Fibroblast of peridontal ligament (primary cell): Measurements from ENCODE around the gene TMEM176A.
"Not testable (repeated sequence)": the region's sequence is repeated elsewhere in the genome, so short reads cannot be mapped to it uniquely, and the experiment has no call there.

Experiments used
- DNase-seq: peaks from one replicate; pipeline ENCODE4 v3.0.0-alpha.2; 2010; ENCODE audit errors: extremely low read depth

TMEM176A gene

DNA sequence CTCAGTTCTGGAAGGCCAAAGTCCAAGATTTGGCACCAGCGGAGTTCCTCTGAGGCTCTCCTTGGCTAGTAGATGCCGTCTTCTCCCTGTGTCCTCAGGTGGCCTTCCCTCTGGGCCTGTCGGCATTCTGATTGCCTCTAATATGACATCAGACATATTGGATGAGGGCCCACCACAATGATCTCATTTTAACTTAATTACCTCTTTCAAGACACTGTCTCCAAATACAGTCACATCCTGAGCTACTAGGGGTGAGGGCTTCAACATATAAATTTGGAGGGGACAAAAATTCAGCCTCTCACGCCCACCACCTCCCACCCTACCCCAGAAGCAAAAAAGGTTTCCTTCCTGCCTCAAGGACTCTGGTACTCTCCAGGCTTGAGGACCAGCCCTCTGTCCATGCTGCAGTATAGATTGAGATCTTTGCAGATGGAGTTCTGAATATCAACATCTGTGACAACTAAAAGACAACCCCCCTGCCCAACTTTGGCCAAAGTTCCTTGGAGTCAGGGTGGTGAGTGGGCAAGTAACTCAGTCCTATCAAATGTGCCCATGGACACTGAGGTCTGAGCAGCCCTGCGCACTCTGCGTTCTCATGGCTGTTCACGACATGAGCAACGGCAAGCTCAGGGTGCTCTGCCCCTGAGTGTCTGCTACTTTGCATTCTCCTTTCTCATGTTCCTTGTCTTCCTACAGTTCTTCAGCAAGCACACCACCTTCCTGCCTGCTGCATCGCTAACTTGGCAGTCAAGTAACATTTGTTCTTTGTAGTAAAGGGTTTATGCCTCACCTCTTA, 11.9 kb upstream of the TMEM176A start:
- no peak for DNase-seq

DNA sequence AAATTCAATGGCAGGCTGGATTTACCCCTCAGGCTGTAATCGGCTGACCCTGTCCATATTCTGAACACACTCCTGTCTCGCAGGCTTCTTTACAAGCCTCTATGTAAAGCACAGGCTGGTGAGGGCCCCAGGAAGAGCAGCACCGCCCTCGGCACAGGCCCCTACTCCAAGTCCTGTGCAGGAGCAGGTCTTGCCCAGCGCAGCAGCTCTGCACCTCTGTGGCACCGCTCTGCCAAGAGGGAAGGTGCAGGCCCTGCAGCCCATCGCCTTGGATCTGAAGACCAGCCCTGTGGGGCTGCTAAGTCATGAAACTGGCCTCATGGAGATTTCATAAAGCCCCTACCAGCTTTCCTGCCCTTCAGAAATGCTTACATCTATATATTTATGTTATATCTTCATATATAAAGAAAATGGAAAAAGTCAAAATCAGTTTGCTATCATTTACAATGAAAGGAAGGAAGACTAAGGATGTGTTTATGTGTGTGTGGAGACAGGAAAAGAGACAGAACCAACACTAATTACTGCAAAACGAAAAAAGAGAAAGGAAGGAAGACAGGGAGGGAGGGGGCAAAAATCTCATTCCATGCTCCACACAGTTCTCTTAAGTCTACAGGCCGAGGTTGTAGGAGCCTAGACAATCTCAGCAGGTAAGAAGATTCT, 10.0 kb upstream of the TMEM176A start:
- no peak for DNase-seq

DNA sequence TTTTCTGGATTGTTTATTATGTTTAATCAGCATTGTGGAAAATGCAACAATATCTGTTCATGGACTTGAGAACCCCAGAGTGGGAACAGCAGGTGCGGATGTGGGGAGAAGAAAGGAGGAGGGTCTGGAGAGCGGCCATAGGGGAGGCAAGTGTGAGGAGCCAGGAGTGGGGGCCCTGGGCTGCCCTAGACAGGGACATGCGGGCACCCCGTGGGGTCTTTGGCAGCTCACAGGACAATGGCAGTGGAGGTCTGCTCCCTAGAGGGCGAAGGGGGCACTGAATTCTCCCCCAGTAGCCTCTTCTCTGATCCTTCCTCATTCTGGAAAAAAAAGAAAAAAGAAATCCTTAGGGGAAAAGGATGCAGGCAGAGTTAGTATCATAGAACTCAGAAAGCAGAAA, 9.3 kb upstream of the TMEM176A start:
- DNase-seq = no peak

DNA sequence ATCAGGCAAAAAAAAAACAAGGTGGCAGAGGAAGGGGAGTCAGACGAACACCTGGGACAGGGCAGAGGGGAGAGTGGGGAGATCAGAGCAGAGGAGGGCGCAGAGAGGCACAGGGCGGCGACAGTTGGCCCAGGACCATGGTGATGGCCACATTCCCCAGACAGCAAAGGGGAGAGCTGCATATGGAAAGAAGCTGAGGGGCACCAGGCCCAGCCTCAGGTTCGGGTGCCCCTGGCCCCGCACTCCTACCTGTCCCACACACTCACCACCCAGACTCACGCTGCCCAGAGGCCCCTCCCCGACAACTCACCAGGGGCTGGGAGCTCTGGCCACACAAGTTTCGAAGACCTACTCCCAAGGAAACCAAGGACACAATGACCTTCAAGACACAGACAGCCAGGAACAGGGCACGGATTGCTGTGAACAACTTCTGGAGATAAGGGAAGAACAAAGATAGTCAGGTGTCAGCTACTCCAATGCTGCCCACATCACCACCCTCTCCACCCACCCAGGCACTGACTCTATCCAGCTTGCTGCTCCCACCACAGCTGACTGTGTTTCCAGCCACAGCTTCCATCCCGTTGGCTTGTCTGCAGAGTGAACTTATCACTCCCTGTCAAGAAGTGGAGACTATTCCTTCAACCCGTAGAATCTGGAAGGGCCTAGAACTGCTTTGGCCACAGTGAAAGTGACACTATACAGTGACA, 8.7 kb upstream of the TMEM176A start:
- DNase-seq = no peak

DNA sequence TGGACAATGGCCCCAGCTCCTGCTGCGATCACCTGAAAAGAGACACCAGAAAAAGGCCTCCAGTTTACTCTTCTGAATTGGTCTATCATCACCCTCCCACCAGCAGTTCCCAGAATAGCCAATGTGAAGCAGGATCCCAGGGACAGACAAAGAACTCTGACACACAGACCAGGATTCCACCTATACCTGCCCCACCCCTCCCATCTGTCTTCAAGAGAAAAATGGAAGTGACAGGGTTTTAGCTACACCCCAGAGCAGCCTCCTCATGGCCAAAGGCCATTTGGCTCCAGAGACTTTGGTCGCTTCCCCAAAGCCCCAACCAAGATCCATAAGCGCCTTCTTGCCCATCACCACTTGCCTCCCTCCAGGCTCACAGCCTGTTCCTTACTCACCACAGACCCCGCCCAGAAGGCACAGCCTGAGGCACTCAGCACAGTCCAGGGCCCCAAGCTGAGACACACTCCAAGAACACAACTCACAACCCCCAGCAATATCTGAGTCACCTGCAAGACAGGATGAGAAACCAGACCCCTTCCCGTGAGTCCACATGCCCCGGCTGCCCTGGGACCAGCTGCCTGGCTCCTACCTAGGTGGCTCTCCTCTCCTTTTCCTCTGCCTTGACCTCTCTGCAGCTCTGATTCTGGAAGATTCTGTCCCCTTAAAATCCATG, 6.9 kb upstream of the TMEM176A start:
- DNase-seq = no peak

DNA sequence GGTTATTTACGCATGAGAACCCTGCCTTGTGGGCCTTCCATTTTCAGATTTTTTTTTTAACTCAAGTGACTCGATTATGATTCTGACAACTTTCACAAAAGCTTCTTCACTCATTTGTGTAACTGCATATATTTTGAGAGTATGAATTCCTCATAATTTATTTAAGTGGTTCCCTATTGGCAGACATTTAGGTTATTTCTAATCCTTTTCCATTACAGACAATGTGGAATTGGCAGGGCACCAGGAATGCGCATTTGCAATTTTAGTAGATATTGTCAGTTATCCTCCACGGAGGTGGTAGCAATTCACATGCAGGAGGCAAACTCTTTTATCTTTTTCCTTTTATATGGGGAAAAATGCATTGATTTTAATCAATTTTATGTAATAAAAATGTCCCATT, 2.9 kb upstream of the TMEM176A start:
- DNase-seq = no peak

- no peak for DNase-seq
Measured at GRCh38 chr7:150799156-150799555, 1.4 kb upstream of the TMEM176A start.

- no peak for DNase-seq
Measured at GRCh38 chr7:150799741-150800580, 608 bp upstream of the TMEM176A start, which contains the start of gene TMEM176B. Gene TMEM176B (minus strand): TSS chr7:150800364. CDS start chr7:150796569, 3,795 bp downstream.

DNA sequence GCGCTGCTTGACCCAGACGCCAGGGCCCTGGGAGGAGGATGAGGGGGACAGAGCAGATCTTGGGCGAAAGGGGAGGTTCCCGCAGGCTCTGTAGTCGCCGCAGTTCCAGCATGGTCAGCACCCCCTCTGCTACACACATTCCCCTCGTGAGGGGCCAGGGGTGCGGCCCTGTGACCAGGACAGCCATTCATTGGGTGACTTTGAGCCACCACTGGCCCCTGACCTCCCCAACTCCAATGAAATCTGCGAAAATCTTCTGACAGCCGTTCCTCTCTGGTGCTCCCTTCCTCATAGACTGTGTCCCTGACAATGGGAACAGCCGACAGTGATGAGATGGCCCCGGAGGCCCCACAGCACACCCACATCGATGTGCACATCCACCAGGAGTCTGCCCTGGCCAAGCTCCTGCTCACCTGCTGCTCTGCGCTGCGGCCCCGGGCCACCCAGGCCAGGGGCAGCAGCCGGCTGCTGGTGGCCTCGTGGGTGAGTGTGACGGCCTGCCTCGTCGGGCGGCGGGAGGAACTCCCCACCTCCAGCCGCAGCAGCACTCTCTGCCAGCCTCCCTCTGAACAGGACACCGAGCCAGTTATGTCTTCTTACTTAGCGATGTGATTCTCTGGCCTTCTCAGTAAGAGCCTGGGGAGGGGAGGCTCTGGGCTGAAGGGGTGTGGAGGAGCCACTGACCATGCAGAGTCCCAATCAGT, 825 bp downstream of the TMEM176A start:
- no peak for DNase-seq

- DNase-seq = no peak
Measured at GRCh38 chr7:150801946-150802771, 1.6 kb downstream of the TMEM176A start.

GRCh38 chr7:150803161-150803860, 2.7 kb downstream of the TMEM176A start:
- no peak for DNase-seq

DNA sequence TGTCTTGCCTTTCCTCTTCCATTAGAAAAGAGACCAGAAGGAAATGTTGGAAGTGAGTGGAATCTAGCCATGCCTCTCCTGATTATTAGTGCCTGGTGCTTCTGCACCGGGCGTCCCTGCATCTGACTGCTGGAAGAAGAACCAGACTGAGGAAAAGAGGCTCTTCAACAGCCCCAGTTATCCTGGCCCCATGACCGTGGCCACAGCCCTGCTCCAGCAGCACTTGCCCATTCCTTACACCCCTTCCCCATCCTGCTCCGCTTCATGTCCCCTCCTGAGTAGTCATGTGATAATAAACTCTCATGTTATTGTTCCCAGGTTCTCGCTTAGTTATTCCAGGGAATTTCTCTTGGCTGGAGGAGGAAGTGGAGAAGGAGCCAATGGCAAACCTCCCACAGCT, 4.2 kb downstream of the TMEM176A start:
- no peak for DNase-seq

- DNase-seq = no peak
Measured at GRCh38 chr7:150805864-150806263, 5.3 kb downstream of the TMEM176A start.

- no peak for DNase-seq
Measured at GRCh38 chr7:150806454-150806853, 5.9 kb downstream of the TMEM176A start.

- DNase-seq = no peak
Measured at GRCh38 chr7:150806863-150807262, 6.3 kb downstream of the TMEM176A start.

- DNase-seq = not testable (repeated sequence)
Measured at GRCh38 chr7:150807616-150808438, 7.3 kb downstream of the TMEM176A start.

- DNase-seq = no peak
Measured at GRCh38 chr7:150814328-150815001, 13.9 kb downstream of the TMEM176A start.

- no peak for DNase-seq
Measured at GRCh38 chr7:150818971-150819370, 18.4 kb downstream of the TMEM176A start.
